Measurements from ENCODE around the gene ARHGEF19. TPM values are rescaled to one million over a fixed set of nuclear protein-coding genes. Genes with fewer than 3 reads are reported as not detected.

ARHGEF19 gene
- total RNA-seq, 1 donor from 2014 or later, result 19.4 TPM

DNA sequence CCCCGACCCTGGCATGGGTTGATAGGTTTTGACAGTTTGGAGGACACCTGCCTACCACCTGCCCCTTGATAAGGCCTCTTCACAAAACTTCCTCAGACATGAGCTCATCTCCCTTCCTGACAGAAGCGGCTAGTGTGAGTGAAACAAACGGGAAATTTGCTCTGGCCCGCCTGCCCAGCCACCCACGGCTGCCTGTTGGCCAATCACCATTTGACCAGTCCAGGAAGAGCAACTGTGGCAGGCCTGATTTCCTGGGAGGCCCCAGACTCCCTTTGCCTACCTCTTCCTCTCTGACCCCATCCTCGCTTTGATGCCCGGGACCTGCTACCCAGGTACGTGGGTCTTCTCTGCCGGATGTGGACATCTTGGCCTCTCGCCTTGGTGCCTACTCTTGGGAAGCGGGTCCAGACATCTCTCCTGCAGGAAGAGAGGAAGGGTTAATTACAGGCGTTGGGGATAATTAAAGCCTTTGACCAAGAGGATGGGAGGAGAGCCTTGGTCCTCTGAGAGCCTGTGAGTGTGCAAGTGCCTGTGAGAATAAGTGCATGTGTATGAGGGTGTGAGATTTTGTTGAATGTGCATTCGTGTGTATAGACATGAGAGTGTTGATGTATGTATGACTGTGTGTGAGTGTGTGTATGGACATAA lies 55.5 kb downstream of the ARHGEF19 start:
- Histone ChIP-seq H3K36me3 (no peaks in the 10 kb centered on the region), H3K4me1 (peaks cover 58% of the 10 kb centered on the region), H3K9me3 (no peaks in the 10 kb centered on the region), H3K4me3 (no peak overlapping the region), H3K27me3 (no peaks in the 10 kb centered on the region), H3K27ac (peak overlapping the region; percentile 93)
- DNase-seq (ENCODE audit: extremely low spot score in 2 of 2), result no peak
- intact Hi-C loops (cut with DNase I), result no loop called here
- TF ChIP-seq POLR2AphosphoS5 (IDR thresholded peaks at IDR 0.05; ENCODE audit: insufficient read depth in 1 of 2, low read depth in 1 of 2) (no peak), POLR2A (IDR thresholded peaks at IDR 0.05) (no peak)
- TF ChIP-seq, protein P1, sequence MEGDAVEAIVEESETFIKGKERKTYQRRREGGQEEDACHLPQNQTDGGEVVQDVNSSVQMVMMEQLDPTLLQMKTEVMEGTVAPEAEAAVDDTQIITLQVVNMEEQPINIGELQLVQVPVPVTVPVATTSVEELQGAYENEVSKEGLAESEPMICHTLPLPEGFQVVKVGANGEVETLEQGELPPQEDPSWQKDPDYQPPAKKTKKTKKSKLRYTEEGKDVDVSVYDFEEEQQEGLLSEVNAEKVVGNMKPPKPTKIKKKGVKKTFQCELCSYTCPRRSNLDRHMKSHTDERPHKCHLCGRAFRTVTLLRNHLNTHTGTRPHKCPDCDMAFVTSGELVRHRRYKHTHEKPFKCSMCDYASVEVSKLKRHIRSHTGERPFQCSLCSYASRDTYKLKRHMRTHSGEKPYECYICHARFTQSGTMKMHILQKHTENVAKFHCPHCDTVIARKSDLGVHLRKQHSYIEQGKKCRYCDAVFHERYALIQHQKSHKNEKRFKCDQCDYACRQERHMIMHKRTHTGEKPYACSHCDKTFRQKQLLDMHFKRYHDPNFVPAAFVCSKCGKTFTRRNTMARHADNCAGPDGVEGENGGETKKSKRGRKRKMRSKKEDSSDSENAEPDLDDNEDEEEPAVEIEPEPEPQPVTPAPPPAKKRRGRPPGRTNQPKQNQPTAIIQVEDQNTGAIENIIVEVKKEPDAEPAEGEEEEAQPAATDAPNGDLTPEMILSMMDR (IDR thresholded peaks at IDR 0.05), result no peak

DNA sequence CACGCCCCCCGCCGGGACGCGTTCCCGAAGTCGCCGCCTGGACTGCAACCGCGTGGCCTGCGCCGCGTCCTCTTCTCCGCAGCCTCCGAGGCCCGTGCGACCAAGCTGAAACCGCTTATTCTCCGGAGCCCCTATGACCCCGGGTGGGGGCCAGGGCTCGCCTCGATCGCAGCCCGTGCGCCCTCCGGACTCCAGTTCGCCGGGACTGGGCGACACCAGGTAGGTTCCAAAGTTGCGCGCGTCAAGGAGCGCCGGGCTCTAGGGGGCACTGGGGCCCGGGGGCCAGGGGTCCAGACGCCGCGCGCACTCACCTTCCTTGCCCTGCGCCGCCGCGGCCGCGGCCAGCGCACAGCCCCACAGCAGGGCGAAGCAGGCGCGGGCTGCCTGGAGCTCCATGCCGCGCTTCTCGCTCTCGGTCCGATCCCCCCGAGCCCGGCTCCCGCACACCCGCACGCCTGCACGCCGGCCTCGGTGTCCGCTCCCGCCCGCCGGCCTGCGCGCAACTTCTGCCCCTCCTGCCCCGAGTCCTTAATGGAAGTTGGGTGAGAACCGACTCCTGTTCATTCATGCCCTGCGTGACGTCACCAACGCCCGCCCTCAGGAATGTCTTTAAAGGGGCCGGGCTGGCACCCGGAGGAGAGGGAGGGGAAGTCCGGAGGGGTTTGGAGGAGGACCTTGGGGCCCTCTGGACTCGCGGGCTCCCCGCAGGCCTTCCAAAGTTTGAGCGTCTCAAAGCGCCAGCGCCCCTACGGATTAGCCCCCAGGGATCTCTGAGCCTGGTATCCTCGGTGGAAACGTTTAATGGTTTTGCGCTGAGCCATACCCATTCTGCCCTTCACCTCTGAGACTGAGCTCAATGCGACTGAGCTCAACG lies 56.7 kb downstream of the ARHGEF19 start, which contains the start of gene EPHA2:
EPHA2 (minus strand) TSS at position 533 of the 874 bp plus-strand sequence; CDS start at position 396, 137 bp downstream.
- DNase-seq (ENCODE audit: extremely low spot score in 2 of 2), result no peak
- no peaks in the 10 kb centered on the region for H3K36me3 ChIP-seq
- peak within 1 kb of the TSS; percentile 93 for H3K27ac ChIP-seq
- no peaks in the 10 kb centered on the region for H3K27me3 ChIP-seq
- peak; percentile 57 to 86 for TF ChIP-seq POLR2AphosphoS5 (IDR thresholded peaks at IDR 0.05; ENCODE audit: insufficient read depth in 1 of 2, low read depth in 1 of 2)
- TF ChIP-seq, protein P1 (IDR thresholded peaks at IDR 0.05), result no peak
- peak in 1 of 2 donors; percentile 85 for TF ChIP-seq POLR2A (IDR thresholded peaks at IDR 0.05)
- peak within 1 kb of the TSS; percentile 61 to 74 for H3K4me3 ChIP-seq
- intact Hi-C loops (cut with DNase I), result no loop called here
- H3K9me3 ChIP-seq, result no peaks in the 10 kb centered on the region
- peaks cover 70% of the 10 kb centered on the region for H3K4me1 ChIP-seq

GRCh38 chr1:16153999-16154673 lies 58.3 kb downstream of the ARHGEF19 start:
- no peaks in the 10 kb centered on the region for H3K9me3 ChIP-seq
- DNase-seq (ENCODE audit: extremely low spot score in 2 of 2), result no peak
- intact Hi-C loops (cut with DNase I), result no loop called here
- peak overlapping the region; percentile 61 to 74 for H3K4me3 ChIP-seq
- peak overlapping the region; percentile 93 for H3K27ac ChIP-seq
- H3K27me3 ChIP-seq, result no peaks in the 10 kb centered on the region
- TF ChIP-seq, protein P1 (IDR thresholded peaks at IDR 0.05), result no peak
- H3K4me1 ChIP-seq, result peaks cover 66% of the 10 kb centered on the region
- H3K36me3 ChIP-seq, result no peaks in the 10 kb centered on the region

GRCh38 chr1:16153096-16153998 lies 59.1 kb downstream of the ARHGEF19 start:
- Histone ChIP-seq H3K4me3 (peak overlapping the region; percentile 61 to 74), H3K27ac (peak overlapping the region; percentile 93), H3K4me1 (peaks cover 65% of the 10 kb centered on the region), H3K9me3 (no peaks in the 10 kb centered on the region), H3K36me3 (peaks cover 0 to 3% of the 10 kb centered on the region in 2 donors), H3K27me3 (no peaks in the 10 kb centered on the region)
- no peak for DNase-seq (ENCODE audit: extremely low spot score in 2 of 2)
- intact Hi-C loops (cut with DNase I), result no loop called here
- TF ChIP-seq POLR2AphosphoS5 (IDR thresholded peaks at IDR 0.05; ENCODE audit: insufficient read depth in 1 of 2, low read depth in 1 of 2) (no peak), POLR2A (IDR thresholded peaks at IDR 0.05) (no peak)
- TF ChIP-seq, protein P1 (IDR thresholded peaks at IDR 0.05), result no peak

Data from vagina (tissue), 2 donors.